ENCODE data around the gene TEX261.

The TEX261 gene

DNA sequence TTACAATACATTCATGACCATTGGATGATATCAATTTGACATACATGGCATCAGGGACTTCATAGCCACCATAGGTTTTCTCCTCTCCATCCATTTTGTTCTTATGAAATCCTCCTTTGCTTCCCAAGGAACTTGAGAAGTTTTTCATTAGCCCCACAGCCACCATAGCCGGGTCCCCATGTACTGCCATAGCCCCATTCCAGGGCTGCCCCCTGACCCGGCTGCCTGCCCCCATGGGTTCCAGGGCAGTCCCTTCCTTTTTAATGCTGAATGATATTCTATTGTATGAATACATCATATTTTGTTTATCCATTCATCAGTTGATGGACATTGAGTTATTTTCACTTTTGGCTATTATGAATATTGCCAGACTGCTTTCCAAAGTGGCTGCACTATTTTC lies 38.5 kb downstream of the TEX261 start:
- DNase-seq = no peak

DNA sequence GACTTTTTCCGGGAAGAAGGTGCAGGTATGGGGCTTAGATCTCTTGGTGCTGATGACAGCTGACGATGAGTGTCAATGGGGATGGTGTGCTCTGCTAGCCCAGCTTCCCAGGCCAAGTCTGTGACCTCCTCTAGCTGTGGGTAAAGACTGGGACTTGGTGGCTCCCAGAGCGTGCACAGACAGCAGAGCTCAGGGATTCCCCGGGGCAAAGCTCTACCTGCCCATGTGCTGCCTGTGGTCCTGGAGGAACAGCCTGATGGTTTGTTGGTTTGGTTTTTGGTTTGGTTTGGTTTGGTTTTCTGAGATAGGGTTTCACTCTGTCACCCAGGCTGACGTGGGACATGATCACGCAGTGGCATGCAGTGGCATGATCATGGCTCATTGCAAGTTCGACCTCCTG lies 39.8 kb downstream of the TEX261 start:
- DNase-seq = no peak

DNA sequence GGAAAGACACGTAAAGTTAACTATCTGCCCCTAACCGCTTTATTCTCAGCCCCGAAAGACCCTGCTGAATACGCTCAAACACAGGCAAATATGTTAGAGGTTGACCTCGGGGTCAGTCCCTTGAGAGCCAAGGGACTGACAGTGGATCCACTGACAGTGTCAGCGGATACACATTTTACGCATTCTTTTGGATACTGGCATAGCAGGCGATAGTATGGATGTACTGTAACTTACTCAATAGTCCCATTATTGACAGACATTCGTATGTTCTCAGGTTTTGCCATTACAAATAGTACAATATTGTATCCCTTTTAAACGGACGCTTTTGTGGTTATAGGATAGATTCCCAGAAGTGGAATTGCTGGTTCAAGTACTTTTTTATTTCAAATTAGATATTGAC lies 45.6 kb downstream of the TEX261 start:
- DNase-seq = no peak

DNA sequence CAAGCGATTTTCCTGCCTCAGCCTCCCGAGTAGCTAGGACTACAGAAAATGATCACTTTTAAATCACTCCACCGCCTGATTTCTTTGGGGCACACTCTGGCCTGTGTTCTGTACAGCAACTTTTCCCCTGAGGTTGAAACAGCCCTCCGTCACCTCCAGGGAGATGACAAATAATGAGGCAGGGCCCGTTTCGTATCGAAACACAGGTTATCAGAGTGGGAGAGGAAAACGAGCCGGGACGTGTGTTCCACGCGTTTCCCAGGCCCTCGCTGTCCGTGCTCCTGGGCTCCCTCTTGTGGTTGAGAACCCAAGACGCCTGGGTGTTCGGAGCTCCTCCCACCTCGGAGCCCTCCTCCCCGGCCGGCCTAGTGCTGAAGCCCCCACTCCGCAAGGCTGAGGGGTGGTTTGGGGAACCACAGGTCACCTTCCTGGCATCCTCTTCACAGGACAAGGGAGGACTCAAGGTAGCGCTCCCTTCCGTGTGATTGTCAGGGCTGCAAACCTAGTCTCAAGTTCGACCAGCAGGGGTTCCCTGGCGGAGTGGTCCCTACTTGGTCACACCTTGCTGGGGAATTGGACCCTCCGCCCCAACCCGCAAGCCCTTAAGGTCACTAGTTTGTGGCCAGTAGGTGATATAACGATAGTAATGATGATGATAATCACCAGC lies 46.2 kb downstream of the TEX261 start:
- DNase-seq = peak; percentile 66

DNA sequence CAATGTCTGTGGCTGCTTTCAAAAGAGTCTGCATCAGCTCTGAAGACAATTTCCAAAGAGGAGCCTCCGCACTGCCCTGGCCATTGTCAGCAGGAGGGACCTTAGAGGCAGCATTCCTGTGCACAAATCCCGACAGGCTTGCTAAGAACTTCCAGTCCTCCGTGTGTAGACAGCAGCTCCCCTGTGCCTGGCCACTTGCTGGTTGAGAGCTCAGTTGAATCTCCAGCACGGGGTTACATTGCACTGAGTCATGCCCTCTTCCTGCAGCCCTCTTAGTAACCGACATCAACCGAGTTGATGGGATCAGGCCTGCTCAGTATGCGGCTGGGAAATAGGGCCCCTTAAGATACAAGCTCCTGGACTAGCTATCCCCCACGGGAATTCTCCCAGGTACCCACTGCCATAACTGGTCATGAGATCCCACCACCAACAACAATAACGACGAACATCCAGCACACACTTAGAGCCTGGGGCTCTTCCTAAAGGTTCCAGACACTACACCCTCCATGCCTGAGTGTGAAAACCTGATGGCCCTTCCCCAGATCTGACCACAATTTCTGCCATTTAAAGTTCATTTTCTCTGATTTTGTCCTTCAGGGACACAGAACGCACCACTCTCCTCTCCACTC lies 47.0 kb downstream of the TEX261 start:
- no peak for DNase-seq

GRCh38 chr2:70946832-70947442 lies 47.7 kb downstream of the TEX261 start:
- DNase-seq = peak; percentile 23

DNA sequence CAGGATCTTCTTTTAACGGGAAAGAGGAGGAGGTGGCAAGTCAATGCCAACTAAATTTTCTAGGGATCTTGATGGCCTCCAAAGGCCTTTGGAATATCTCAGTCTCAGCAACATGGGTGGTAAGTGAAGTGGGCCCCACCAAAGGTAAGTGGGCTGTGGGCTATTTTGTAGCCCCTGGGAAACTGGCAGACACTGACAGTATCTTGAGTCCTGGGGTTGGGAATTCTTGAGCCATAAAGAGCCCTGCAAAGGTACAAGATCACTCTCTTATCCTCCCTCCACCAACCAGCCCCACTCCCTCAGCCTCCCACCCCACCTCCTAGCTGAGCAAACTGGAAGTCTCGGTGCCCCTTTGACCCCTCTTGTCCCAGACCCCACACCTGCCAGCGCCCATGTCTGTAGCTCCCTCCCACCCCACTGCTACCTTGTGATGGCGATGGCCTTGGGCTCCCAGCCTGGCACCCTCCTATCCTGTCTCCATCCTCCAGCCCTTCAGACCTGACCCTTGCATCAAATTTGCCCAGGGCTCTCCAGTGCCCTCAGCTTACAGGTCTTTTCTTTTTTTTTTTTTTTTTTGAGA lies 50.5 kb downstream of the TEX261 start:
- no peak for DNase-seq

DNA sequence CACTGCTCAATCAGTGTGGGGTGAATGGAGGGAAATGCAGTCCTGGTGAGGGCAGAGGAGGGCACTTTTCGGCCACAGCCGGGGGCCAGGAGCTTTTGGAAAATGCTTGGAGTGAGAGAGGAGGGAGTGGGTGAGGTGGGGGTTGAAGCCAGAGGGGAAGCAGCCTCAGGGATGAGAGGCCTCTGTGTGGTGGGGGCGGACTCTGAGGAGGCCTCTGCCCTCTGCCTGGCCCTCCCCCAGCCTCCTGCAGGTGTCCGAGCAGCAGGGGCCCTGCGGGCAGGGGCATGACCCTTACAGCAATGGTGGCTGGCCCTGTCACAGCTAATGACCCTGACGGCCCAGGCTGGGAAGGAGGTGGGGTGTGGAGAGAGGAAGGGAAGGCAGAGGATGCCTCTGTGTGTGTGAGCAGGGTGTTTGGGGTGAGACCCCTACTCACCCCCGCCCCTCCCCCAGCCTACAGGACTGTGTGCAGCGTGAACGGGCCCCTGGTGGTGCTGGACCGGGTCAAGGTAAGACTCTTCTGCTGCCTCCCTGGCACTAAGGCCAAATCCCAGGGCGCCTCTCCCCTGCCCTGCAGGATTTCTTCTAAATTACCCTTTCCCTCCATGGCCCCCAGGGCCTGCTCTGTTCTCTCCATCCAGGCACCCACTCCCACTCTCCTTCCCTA lies 51.3 kb downstream of the TEX261 start:
- DNase-seq = no peak

DNA sequence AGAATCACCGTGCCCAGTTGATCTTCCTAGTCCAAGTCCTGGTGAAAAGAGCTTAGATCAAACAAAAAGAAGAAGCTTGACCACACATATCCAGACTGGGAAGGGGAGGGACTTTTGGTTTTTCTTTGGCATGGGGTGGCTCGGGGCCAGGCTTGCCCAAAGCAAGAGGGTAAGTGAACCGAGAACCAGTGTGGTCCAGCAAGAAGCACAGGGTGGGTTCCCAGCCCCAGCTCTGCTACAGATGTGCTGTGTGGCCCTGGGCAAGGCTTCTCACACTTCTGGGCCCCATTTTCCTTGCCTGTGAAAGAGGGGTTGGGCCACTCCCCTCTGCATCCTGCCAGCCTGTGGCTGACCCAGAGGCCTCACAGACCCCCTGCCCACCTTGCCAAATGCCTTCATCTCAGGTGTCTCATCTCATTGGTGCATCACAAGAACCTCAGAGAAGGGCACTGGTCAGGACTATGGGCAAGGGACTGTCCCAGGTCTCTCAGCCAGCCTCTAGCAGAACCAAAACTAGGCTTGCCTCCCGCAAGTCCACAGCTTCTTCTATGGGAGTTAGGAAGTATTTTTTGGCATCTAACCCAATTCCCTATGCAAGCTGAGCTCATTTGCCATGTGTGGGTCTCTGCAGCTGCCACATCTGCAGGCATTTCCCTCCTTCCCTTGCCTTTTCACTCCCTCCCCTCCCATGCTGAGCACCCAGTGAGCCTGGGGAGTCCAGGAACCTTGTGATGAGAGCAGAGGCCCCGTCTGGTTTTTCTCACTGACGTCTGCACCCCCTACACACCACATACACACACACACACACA lies 52.1 kb downstream of the TEX261 start:
- DNase-seq = no peak

DNA sequence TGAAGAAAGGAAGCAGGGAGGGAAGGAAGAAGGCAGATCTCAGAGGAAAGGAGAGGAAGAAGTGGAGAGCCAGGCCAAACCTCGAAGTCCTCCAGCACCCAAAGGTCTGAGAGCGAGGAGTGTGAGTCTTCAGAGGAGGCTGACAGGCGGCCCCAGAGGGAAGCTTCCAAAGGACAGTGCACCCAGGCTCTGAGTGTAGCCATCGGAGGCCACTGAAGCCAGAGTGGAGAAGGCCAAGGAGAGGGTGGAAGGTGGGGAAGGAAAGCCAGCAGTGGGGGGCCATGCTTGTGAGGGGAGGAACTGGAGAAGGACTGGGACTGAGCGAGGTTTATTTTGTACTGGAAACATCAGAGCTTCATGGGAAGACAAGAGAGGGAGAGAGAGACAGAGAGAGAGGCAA lies 53.0 kb downstream of the TEX261 start:
- no peak for DNase-seq

- DNase-seq = no peak
These were observed 53.5 kb downstream of the TEX261 start for GRCh38 chr2:70941186-70941585.

- no peak for DNase-seq
These were observed 54.7 kb downstream of the TEX261 start for GRCh38 chr2:70939839-70940580.

DNA sequence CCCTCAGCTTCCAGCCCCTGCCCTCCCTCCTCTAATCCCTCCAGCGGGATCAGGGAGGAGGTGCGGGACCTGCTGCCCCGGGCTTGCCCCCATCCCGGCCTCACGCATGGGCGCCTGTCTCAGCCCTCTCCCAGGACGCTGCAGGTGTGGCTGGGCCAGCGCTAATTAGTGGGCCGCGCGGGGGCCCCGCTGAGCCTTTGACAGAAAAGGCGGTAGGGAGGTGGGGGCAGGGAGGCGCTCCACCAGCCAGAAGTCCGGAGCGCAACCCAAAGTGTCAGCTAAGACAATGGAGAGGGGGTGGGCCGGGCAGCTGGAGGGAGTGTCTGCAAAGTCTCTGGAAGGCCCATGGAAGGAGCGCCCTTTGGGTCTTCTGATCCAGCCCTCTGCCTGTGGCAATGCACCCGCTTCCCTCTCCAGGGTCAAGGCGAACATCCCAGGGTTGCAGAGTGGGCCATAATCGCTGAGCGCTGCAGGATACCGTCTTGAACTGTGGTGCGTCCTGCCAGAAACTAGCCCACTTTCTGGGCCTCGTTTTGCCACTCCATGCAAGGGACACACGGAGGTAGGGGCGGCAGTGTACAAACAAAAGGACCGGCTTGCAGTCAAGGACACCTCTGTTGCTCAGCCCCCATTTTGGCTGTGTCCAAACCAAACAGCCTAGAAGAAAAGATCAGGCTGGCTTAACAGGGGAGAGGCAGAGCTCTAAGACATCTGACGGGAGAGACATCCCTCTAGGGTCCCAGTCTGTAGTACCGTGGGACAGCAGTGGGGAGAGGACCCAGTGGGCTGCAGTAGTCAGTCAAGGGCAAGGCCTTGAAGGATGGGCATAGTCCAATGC lies 55.5 kb downstream of the TEX261 start:
- no peak for DNase-seq

- no peak for DNase-seq
These were observed 56.1 kb downstream of the TEX261 start for GRCh38 chr2:70938586-70938950.

DNA sequence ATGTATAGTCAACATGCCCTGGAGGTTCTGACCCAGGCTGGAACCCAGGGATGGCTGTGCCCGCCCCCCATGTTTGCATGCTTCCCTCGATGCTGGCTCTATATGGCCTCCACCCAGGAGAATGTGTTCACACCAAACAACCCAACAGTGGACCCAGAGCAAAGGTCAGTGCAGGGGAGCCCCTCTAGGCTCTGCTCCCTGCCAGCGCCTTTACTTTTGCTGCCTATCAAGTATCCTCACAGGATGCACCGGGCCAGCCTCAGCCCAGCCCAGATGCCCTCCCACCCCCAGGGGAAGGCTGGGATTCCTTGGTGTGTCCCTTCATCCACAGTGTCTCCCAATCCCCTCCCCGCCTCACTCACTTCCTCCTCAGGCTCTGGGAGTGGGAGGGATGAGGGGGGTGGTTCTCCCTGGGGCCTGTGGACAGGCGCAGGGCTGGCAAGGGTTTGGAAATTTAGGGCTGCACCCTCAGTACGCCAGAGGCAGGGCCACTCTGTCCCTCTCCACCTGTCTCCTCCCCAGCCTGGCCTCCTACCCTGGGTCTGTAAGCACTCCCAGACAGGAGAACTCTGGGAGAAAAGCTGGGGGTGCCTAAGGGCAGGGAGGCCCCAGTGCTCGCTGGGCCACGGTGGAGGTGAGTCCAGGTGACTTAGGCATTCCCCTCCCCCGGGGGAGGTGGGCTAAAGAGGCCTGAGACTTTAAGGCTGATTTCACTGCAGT lies 56.6 kb downstream of the TEX261 start:
- no peak for DNase-seq

GRCh38 chr2:70936979-70937811 lies 57.5 kb downstream of the TEX261 start:
- DNase-seq = no peak

DNA sequence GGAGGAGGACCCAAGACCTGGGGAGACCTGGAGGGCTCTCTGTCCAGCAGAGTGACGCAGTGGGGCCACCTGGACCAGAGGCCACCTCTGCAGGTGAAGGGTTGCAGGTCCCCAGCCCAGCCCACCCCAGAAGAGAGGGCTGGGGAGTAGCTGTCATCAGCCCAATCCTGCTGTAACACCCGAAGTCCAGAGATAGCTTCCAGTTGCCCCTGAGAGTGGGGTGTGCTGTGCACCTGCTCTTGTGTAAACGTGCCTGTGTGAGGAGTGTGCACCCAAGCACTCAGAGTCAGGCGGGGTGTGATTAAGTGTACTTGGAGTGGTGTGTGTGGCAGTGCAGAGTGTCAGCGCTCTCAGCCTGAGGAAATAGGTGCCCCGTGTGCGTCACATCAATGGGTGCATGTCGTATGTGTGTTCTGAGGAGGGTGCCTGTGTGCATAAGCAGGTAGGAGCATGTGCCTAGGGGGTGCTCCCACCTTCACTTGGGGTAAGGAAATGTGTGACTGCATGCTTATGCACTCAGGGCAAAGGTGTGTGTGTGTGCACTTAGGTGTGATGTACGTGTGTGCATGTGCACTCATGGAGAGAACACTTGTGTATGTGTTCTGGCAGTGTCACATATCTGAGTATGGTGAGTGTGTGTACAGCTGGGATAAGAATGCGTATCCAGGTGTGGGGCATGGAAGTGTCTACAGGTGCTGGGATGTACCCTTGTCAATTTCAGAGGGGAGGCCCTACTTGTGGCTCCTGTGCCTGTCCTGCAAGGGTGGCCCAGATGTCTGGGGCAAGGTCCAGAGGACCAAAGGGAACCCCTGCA lies 58.3 kb downstream of the TEX261 start:
- DNase-seq = no peak
